Measurements from ENCODE around the gene SGSM1.
"Not testable (repeated sequence)": the region's sequence is repeated elsewhere in the genome, so short reads cannot be mapped to it uniquely, and the experiment has no call there.

The SGSM1 gene

GRCh38 chr22:24827296-24827695 is 21.3 kb downstream of the SGSM1 start:
- H3K4me3 ChIP-seq (ENCODE audit: low read length): no peak overlapping the region
- no peak for TF ChIP-seq CTCF (IDR thresholded peaks at IDR 0.05; ENCODE audit: insufficient read depth, low read depth, low read length, missing control alignments)
- DNase-seq (ENCODE audit: low read depth): no peak

- no peak for DNase-seq (ENCODE audit: low read depth)
- no peak for TF ChIP-seq CTCF (IDR thresholded peaks at IDR 0.05; ENCODE audit: insufficient read depth, low read depth, low read length, missing control alignments)
- H3K4me3 ChIP-seq (ENCODE audit: low read length): no peak overlapping the region
These were observed 24.4 kb downstream of the SGSM1 start for GRCh38 chr22:24830205-24830979.

DNA sequence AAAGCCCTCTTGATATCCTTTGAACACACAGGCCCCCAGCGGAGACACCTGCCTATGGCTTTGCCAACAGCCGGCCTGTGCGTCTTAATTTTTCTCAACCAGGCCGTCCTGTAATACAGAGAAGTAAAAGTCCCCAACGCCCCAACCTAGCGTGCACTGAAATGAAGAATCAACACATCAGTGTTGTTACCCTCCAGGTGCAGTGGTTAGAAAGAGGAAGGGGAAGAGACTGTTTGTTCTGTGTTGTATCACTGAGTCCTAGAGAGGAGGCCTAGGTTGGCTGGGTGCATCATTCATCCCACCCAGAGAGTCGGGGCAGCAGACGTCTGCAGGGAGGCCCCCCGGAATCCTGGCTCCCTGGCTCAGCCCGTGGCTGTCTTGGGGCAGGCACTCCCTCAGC is 25.7 kb downstream of the SGSM1 start:
- TF ChIP-seq CTCF (IDR thresholded peaks at IDR 0.05; ENCODE audit: insufficient read depth, low read depth, low read length, missing control alignments): no peak
- no peak for DNase-seq (ENCODE audit: low read depth)
- no peak overlapping the region for H3K4me3 ChIP-seq (ENCODE audit: low read length)

DNA sequence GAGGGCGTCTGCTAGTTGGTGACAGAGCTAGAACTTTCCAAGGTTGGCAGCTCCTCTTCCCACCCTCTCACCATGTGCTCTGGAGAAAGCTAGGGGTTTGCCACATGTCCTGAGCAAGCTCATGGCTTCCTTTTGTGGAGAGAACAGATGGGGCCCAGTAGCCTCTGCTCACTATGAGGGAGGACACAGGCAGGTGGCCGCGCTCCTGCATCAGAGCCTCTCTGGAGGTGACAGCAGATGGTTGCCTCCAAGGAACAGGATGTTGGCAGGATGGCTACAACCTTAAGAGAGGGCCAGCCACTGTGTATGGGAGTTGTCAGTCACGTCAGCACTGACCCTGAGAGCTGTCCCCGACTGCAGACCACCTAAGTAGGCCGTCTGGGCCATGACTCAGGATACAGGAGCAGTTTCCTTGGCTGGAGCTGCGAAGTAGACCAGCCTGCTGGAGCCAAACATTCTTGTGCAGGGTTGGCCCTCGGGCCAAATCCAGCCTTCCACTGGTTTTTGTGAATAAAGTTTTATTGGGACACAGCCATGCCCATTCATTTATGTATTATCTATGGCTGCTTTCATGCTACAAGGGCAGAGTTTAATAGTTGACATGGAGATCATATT is 28.0 kb downstream of the SGSM1 start:
- H3K4me3 ChIP-seq (ENCODE audit: low read length): no peak overlapping the region
- TF ChIP-seq CTCF (IDR thresholded peaks at IDR 0.05; ENCODE audit: insufficient read depth, low read depth, low read length, missing control alignments): no peak
- no peak for DNase-seq (ENCODE audit: low read depth)

- H3K4me3 ChIP-seq (ENCODE audit: low read length): no peak overlapping the region
- peak; percentile 36 for TF ChIP-seq CTCF (IDR thresholded peaks at IDR 0.05; ENCODE audit: insufficient read depth, low read depth, low read length, missing control alignments)
- peak; percentile 35 for DNase-seq (ENCODE audit: low read depth)
These were observed 29.0 kb downstream of the SGSM1 start for GRCh38 chr22:24834845-24835570.

DNA sequence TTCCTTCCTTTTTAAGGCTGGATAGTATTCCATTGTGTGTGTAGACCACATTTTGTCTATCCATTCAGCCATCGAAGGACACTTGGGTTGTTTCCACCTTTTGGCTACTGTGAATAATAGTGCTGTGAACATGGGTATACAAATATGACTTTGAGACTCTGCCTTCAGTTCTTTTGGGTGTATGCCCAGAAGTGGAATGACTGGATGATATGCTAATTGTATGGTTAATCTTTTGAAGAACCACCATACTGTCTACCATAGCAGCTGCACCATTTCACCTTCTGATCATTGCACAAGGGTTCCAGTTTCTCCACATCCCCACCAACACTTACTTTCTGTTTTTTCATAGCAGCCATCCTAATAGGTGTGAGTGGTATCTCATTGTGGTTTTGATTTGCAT is 30.3 kb downstream of the SGSM1 start:
- no peak for DNase-seq (ENCODE audit: low read depth)
- TF ChIP-seq CTCF (IDR thresholded peaks at IDR 0.05; ENCODE audit: insufficient read depth, low read depth, low read length, missing control alignments): no peak
- no peak overlapping the region for H3K4me3 ChIP-seq (ENCODE audit: low read length)

DNA sequence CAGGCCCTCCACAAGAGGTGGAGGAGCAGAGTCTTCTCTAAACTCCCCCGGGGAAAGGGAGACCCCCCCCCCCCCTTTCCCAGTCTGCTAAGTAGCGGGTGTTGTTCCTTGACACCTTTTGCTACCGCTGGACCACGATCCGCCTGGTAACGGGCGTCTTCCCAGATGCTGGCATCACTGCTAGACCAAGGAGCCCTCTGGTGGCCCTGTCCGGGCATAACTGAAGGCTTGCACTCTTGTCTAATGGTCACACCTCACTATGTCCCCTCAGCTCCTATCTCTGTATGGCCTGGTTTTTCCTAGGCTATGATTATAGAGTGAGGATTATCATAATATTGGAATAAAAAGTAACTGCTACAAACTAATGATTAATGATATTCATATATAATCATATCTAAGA is 31.5 kb downstream of the SGSM1 start:
- DNase-seq (ENCODE audit: low read depth): not testable (repeated sequence)

More for the DNA sequence above, 31.5 kb downstream of the SGSM1 start:
- H3K4me3 ChIP-seq (ENCODE audit: low read length): not testable (repeated sequence)
